DMS114 treated with DMSO at 0.1 percent for 48 hours (cell line): Measurements from ENCODE around the gene SLC39A1.

Source experiments
- DNase-seq: peaks from one replicate; lab custom pipeline; 2025; ENCODE audit not compliant: unreplicated experiment; lab: John Stamatoyannopoulos, UW

Gene SLC39A1

DNA sequence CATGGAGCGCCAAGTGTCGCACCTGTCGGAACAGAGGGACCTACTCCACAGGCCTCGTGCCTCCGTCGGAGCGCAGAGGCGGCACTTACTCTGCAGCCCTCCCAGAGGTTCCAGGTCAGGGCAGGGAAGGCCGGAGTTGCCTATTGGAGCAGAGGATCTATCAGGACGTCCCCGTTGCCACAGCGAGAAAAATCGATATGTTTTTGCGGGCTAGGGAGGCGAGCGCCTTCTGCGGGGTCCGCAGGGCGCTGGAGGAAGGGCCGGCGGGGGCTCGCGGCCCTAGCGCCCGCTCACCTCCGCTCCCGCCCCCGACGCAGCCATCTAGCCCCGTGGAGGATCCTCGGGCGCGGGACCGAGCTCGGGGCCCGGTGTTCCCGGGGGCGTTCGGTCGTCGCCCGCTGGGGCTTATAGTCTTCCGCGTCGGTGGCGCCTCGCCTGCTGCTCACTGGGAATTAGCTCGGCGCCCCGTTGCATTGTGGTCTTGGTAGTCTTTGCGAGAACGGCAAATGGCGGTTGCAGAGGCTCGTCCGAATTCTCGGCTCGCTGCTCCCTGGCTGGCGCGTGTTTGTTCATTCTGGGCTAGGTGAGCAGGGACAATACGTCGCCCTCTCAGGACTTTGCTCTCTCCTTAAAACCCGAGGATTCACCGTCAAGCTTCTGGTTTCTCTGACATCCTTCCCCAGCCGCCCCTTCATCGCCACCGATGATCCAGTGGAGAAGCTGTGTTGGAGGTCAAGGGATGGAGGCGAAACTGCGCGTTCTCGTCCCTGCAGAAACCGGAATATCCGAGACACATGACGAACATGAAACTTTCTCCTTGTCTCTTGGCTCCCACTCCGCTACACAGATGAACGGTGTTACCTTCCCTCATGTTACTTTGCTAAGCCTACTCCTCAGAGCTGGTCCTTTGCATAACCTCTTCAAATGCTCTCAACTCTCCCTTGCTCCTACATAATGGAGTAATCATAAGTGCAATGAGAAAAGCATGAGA is 14.2 kb upstream of the SLC39A1 start, which contains the start of gene JTB:
Gene JTB, minus strand, starts transcription at position 425 of the 991 bp plus-strand sequence. Its CDS starts 422 bp downstream, at position 3.
- DNase-seq, result peak; percentile 90

DNA sequence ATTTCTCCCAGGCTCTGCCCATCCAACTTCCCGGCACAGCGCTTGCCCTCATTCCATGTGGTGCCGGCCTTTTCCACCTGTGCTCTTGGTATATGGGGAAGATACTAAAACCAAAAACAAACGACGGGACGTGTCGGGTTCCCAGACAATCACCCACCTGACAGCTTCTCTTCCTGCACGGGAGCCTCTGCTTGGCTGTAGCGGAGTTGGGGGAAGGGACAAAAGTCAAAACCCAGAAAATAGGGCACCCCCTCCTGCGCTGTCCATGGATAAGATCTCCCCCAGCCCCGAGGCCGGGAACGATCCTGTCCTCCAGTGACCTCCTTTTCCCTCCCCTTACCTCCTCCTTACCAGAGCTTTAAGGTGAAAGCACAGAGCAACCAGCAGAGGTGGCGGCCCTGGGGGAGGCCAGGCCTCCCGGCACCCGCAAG is 13.5 kb upstream of the SLC39A1 start:
- no peak for DNase-seq

DNA sequence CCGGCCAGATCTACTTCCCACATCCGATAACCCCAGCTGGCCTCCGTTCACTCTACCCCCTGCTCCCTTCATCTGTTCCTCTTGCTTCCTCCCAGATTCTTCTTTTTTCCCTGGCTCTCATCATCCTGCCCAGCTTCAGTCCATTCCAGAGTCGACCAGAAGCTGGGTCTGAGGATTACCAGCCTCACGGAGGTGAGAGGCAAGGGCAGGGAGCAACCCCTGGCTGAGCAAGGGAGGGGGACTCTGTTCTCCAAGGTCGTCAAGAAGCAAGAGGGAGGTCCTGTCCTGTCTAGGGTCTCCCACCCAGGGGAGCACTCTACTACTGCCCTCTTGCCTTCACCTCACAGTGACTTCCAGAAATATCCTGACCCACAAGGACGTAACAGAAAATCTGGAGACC is 10.2 kb upstream of the SLC39A1 start:
- DNase-seq, result no peak

DNA sequence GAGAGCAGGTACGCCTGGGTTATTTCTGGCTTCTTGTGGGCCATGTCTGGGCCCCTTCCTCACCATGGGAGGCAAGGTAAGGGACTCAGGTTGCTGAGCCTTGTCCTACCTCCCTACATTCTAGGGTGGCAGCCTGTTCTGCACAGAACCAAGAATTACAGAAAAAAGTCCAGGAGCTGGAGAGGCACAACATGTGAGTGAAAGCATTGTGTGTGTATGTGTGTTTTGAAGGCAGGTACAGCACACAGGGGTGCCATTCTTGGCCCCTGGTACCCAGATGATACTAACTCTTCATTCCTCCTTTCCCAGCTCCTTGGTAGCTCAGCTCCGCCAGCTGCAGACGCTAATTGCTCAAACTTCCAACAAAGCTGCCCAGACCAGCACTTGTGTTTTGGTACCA is 9.7 kb upstream of the SLC39A1 start:
- DNase-seq, result no peak

DNA sequence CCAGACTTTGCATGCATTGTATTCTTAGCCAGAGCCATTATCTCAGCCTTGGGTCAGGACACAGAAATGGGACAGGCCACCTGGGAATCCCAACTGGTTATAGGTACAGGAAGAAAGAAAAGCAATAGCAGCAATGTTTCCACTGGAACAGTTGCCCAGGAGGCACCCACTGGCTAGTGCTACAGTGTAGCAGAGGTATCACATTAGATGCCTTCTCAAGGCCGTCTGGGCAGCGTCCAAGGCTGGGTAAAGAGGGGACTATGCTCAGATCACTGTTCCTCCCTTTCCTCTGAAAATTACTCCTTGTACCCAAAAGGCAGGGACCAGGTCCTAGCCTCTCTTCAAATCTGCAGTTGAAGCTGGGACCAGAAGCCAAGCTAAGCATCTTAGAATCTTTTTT is 7.0 kb upstream of the SLC39A1 start:
- no peak for DNase-seq

- no peak for DNase-seq
Measured at GRCh38 chr1:153968972-153969371, 5.6 kb upstream of the SLC39A1 start.

DNA sequence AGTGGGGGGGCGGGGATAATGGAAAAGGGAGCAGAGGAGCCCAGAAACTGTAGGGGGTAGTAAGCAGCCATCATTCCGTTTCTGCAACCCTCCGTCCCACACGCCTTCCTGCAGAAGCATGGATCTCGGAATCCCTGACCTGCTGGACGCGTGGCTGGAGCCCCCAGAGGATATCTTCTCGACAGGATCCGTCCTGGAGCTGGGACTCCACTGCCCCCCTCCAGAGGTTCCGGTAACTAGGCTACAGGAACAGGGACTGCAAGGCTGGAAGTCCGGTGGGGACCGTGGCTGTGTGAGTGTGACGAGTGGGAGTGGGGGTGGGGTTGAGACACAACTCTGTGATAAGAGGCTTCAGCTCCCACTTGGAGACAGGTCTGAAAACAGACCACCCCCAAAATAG is 5.1 kb upstream of the SLC39A1 start:
- DNase-seq, result no peak

GRCh38 chr1:153968000-153968363 is 4.6 kb upstream of the SLC39A1 start:
- DNase-seq, result no peak

- peak; percentile 99 for DNase-seq
Measured at GRCh38 chr1:153967107-153967999, 4.0 kb upstream of the SLC39A1 start, which contains the start of gene CREB3L4. TSS of gene CREB3L4 (plus strand) at chr1:153967902. CDS start at chr1:153968526, 624 bp downstream.

DNA sequence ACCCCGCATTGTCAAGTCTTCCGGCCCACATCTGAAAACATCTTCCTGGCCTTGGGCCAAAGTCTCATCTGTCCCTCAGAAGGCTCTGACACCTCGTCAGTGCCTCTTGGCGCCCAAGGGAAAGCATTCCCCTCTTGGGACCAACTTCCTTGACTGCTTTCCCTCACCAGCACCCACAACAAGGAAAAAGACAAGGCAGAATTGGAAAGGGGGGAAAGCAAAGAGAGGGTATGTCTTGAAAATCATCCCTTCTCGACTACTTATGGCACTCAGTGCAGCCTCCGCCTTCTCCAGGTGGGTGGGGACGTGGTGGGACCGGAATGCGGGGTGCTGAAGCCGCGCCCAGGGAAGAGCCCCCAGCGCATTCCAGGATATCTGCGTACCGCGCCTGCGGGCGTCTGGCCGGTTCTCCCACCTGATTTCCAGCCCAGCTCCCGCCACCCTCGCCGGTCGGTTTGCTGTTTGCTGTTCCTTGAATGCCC is 554 bp upstream of the SLC39A1 start:
- no peak for DNase-seq

DNA sequence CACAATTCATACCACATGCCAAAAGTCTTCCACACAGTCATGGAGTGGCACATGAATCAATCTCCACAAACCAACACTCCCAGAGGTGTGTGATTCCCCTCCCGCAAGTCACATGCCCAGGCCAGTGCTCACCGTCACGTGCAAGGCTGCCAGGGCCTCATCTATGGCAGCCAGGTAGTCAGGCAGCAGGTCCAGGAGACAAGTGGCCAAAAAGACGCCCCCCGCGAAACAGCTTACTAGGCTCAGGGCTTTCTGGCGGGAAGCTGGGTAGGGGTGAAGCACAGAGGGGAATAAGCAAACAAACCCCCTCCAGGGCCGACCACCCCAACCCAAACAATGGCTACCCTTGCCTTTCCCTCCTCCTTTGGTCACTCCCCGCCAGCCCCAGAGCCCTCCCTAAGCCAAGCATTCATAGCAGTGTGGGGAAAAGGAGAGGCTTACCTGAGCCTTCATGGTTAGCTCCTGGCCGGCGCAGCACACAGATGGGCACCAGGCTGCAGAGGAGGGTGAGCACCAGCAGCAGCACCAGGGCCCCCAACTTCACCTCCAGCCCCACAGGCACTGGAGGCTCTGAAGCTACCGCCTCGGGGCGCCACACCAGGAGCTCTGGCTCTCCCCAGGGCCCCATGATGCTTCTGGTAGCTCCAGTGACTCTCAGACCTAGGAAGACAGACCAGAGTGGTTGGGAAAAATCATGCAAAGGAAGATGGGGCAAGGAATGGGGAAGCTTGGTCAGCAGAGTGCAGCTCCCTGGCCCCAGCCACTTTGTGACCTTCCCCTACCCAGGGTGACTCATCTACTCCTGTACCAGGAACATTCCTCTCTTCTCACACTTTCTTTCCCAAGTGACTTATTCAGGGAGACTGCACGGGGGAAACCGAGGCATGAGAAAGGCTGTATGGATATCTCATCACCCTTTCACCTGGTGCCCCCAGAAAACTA is 978 bp downstream of the SLC39A1 start:
- no peak for DNase-seq

DNA sequence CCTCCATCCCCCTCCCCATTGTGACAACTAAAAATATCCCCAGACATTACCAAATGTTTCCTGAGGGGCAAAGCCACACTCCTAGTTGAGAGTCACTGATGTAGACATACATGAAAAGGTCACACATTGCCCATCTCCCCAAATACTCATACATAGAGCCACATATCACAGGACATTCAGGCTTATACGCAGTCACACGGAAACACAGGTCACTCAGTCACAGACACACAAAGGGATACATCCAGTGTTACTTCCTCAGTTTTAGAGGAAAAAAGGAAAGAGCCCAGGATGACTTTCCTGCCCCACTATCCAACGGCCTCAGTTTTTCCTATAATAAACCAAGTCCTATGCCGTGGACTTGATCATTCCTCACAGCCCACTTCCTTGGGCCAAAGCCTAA is 1.9 kb downstream of the SLC39A1 start:
- DNase-seq, result no peak

- DNase-seq, result no peak
Measured at GRCh38 chr1:153960206-153960605, 3.1 kb downstream of the SLC39A1 start.

- DNase-seq, result no peak
Measured at GRCh38 chr1:153959454-153959853, 3.9 kb downstream of the SLC39A1 start.

GRCh38 chr1:153958961-153959260 is 4.4 kb downstream of the SLC39A1 start:
- no peak for DNase-seq

GRCh38 chr1:153958111-153958960 is 5.0 kb downstream of the SLC39A1 start, which contains the start of gene CRTC2:
TSS of gene CRTC2 (minus strand) at chr1:153958612. CDS start at chr1:153958497, 115 bp downstream.
- DNase-seq, result peak; percentile 100

DNA sequence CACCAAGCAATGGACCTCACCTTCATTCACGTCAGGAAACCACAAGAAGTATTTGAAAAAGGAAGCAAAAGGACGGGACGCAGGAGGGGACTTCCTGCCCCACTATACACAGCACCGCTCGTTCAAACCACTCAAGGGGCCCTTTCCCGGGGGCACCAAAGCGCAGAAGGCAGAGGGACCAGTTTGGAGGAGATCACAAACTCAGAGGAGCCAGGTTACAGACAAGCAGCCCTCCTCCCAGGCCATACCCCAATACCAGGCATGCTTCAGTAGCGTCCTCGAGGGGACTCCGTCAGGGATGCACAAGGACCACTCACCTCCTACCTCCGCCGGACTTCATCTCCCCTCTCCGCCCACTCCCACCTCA is 5.6 kb downstream of the SLC39A1 start:
- DNase-seq, result no peak

GRCh38 chr1:153956997-153957715 is 6.2 kb downstream of the SLC39A1 start:
- no peak for DNase-seq

DNA sequence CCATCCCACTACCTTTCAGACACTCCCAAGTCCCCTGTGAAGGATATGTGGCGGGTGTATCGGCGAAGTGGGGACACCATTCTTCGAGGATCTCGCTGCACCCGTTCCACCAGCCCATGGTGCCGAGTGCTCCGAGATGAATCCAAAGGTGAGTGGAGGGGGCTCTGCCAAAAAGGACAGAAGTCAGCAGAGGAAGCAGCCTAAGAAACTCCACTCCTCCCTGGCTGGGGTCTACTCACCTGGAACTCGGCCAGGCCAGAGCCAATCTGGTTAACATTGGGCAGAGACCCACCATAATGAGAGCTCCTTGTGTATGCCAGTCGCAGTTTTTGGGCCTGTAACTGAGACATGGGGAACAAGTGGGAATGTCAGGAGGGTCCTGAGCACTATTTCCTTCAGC is 8.5 kb downstream of the SLC39A1 start:
- no peak for DNase-seq
